K562 (cell line): Measurements from ENCODE around the gene GUCY1A1. TPM values are rescaled to one million over a fixed set of nuclear protein-coding genes. Genes with fewer than 3 reads are reported as not detected.

ENCODE experiments used
- JUNB ChIP-seq: fragments of 450-650 bp; formaldehyde crosslinking; conservative IDR thresholded peaks from 2 replicates; pipeline ENCODE4 v1.4.0; 2020; ENCODE audit warnings: mild to moderate bottlenecking
- MEF2A ChIP-seq: IDR thresholded peaks from 2 replicates; pipeline ENCODE4 v1.6.1; 2011; ENCODE audit warnings: low read depth, mild to moderate bottlenecking, low read length, moderate library complexity; ENCODE audit not compliant: control insufficient read depth
- MITF ChIP-seq: IDR thresholded peaks from 2 replicates; pipeline ENCODE4 v1.6.1; 2014; ENCODE audit warnings: antibody characterized with exemption
- SMARCA5 ChIP-seq: fragments of 450-650 bp; IDR thresholded peaks from 2 replicates; pipeline ENCODE4 v1.6.1; 2016
- TCF3 ChIP-seq: sonication (generic); formaldehyde crosslinking; IDR thresholded peaks from 2 replicates; pipeline ENCODE4 v1.4.0; 2020; ENCODE audit warnings: mild to moderate bottlenecking, missing genetic modification reagents
- THRAP3 ChIP-seq: fragments of 450-650 bp; IDR thresholded peaks from 2 replicates; pipeline ENCODE4 v1.6.1; 2016; ENCODE audit warnings: mild to moderate bottlenecking, inconsistent platforms, borderline replicate concordance
- ZBTB40 ChIP-seq, 2 experiments: fragments of 450-650 bp in 1 of 2; sonication (generic) in 1 of 2; formaldehyde crosslinking in 1 of 2; IDR thresholded peaks; 2 replicates each; pipeline versions ENCODE4 v1.7.1 to v1.9.0; 2016 to 2022; ENCODE audit warnings: inconsistent platforms in 1 of 2, mild to moderate bottlenecking in 1 of 2, missing genetic modification reagents in 1 of 2
- ZNF280B ChIP-seq: fragments of 250-450 bp; sonication (Bioruptor Pico); IDR thresholded peaks from 2 replicates; pipeline ENCODE4 v1.5.1; 2021; ENCODE audit warnings: mild to moderate bottlenecking
- ZNF717 ChIP-seq: fragments of 250-450 bp; sonication (Bioruptor Pico); IDR thresholded peaks from 2 replicates; pipeline ENCODE4 v1.5.0; 2021
- polyA plus RNA-seq, 8 experiments: library from polyadenylated mRNA; depleted of rRNA in 4 of 8; stranded (reverse) in 5 of 8; unstranded in 3 of 8; fragments of >200 nt; fragmentation: Nextera tagmentation in 2 of 8; fragmentation: Illumina TruSeq in 1 of 8; extraction: Ambion mirVana in 2 of 8; extraction: Trizol in 1 of 8; gene quantifications; 2 replicates each; pipeline versions ENCODE4 v1.2.1 to v1.2.3, GENCODE V29; 2011 to 2014; ENCODE audit warnings: inconsistent platforms in 1 of 8, missing spikeins in 1 of 8
- total RNA-seq, 7 experiments: library from RNA; depleted of rRNA in 6 of 7; stranded (reverse); fragments of >200 nt in 6 of 7; fragmentation: Illumina TruSeq in 2 of 7; extraction: Trizol in 2 of 7; gene quantifications; 2 replicates each; pipeline versions ENCODE4 v1.2.1 to v1.2.3, GENCODE V29; 2011 to 2021; ENCODE audit warnings: low replicate concordance in 1 of 7

GUCY1A1 gene
- total and polyA plus RNA-seq, 9 of the 15 experiments (the other 6 are each of a cell fraction or from before 2014, with no cell fraction given) = not detected

- TF ChIP-seq ZBTB40 (IDR thresholded peaks at IDR 0.05) (no peak), ZBTB40 (CRISPR knock-in tag; IDR thresholded peaks at IDR 0.05) (no peak), TCF3 (CRISPR knock-in tag) (no peak), MITF (no peak), MEF2A (no peak), JUNB (CRISPR knock-in tag) (no peak), ZNF717 (CRISPR knock-in tag) (no peak), THRAP3 (no peak), SMARCA5 (no peak), ZNF280B (CRISPR knock-in tag) (no peak)
Measured at GRCh38 chr4:155741546-155741945, 74.9 kb downstream of the GUCY1A1 start (continued).
